ENCODE measurements around the gene CLCN2.

Gene CLCN2

GRCh38 chr3:184314363-184314699 is 47.1 kb downstream of the CLCN2 start, which contains the start of gene EIF4G1:
Gene EIF4G1, plus strand, starts transcription at chr3:184314606. Its CDS starts 1,191 bp downstream, at chr3:184315797.
- 0 to 1% methylated on average over 40 of the region's 40 CpGs for WGBS, 2 experiments
- no peaks in the 10 kb centered on the region for H3K4me1 ChIP-seq (ENCODE audit: control insufficient read depth, insufficient read depth, low read length)

GRCh38 chr3:184311633-184312032 is 49.8 kb downstream of the CLCN2 start:
- Histone ChIP-seq H3K36me3 (ENCODE audit: control insufficient read depth, insufficient read depth, low read length) (peaks cover 24% of the 10 kb centered on the region), H3K27me3 (ENCODE audit: control insufficient read depth, insufficient read depth, low read length, poor library complexity, severe bottlenecking) (no peaks in the 10 kb centered on the region), H3K4me3 (ENCODE audit: insufficient read depth, low read depth, low read length) (no peak overlapping the region), H3K9me3 (ENCODE audit: control insufficient read depth, low read length) (no peaks in the 10 kb centered on the region), H3K27ac (ENCODE audit: insufficient read depth, low read depth, low read length, poor library complexity, severe bottlenecking) (no peak overlapping the region), H3K4me1 (ENCODE audit: control insufficient read depth, insufficient read depth, low read length) (no peaks in the 10 kb centered on the region)

More at GRCh38 chr3:184314363-184314699, 47.1 kb downstream of the CLCN2 start, which contains the start of gene EIF4G1:
- H3K4me3 ChIP-seq (ENCODE audit: insufficient read depth, low read depth, low read length): peak within 1 kb of the TSS; percentile 91
- H3K27ac ChIP-seq (ENCODE audit: insufficient read depth, low read depth, low read length, poor library complexity, severe bottlenecking): peak within 1 kb of the TSS; percentile 70
- H3K27me3 ChIP-seq (ENCODE audit: control insufficient read depth, insufficient read depth, low read length, poor library complexity, severe bottlenecking): no peaks in the 10 kb centered on the region
- peaks cover 5% of the 10 kb centered on the region for H3K36me3 ChIP-seq (ENCODE audit: control insufficient read depth, insufficient read depth, low read length)
- no peaks in the 10 kb centered on the region for H3K9me3 ChIP-seq (ENCODE audit: control insufficient read depth, low read length)

DNA sequence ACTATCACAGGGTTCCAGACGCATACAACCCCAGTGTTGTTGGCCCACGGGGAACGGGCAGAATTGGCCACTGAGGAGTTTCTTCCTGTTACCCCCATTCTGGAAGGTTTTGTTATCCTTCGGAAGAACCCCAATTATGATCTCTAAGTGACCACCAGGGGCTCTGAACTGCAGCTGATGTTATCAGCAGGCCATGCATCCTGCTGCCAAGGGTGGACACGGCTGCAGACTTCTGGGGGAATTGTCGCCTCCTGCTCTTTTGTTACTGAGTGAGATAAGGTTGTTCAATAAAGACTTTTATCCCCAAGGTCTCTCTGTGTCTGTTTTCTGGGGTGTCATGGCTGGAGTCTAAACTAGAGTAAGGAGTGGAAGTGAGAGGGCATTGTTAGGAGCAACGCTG is 52.7 kb downstream of the CLCN2 start:
- Histone ChIP-seq H3K9me3 (ENCODE audit: control insufficient read depth, low read length) (no peaks in the 10 kb centered on the region), H3K27me3 (ENCODE audit: control insufficient read depth, insufficient read depth, low read length, poor library complexity, severe bottlenecking) (no peaks in the 10 kb centered on the region), H3K36me3 (ENCODE audit: control insufficient read depth, insufficient read depth, low read length) (peaks cover 51% of the 10 kb centered on the region), H3K4me1 (ENCODE audit: control insufficient read depth, insufficient read depth, low read length) (no peaks in the 10 kb centered on the region), H3K4me3 (ENCODE audit: insufficient read depth, low read depth, low read length) (no peak overlapping the region), H3K27ac (ENCODE audit: insufficient read depth, low read depth, low read length, poor library complexity, severe bottlenecking) (no peak overlapping the region)
- WGBS, 2 experiments: 96 to 97% methylated on average over 7 of the region's 7 CpGs

DNA sequence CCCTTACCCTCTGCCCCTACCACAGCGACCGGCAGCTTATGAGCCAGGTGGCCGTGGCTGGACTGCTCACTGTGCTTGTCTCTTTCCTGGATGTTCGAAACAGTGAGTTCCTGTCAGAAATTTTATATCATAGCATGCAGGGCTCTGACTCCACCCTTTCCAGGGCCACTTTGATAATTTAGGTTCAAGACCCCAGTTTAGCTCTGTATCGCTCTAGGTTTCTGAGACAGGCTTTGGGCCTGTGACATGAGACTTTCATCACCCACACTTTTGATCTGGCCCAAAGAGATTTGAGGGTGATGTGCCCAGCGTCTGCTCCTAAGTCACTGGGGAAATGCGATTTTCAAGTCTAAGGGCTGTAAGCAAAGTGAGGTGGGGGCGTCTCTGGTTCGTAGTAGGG is 53.5 kb downstream of the CLCN2 start:
- Histone ChIP-seq H3K36me3 (ENCODE audit: control insufficient read depth, insufficient read depth, low read length) (peaks cover 59% of the 10 kb centered on the region), H3K4me3 (ENCODE audit: insufficient read depth, low read depth, low read length) (no peak overlapping the region), H3K27me3 (ENCODE audit: control insufficient read depth, insufficient read depth, low read length, poor library complexity, severe bottlenecking) (no peaks in the 10 kb centered on the region), H3K9me3 (ENCODE audit: control insufficient read depth, low read length) (no peaks in the 10 kb centered on the region), H3K4me1 (ENCODE audit: control insufficient read depth, insufficient read depth, low read length) (no peaks in the 10 kb centered on the region), H3K27ac (ENCODE audit: insufficient read depth, low read depth, low read length, poor library complexity, severe bottlenecking) (no peak overlapping the region)
- 95 to 98% methylated on average over 9 of the region's 9 CpGs for WGBS, 2 experiments

- Histone ChIP-seq H3K4me1 (ENCODE audit: control insufficient read depth, insufficient read depth, low read length) (no peaks in the 10 kb centered on the region), H3K36me3 (ENCODE audit: control insufficient read depth, insufficient read depth, low read length) (peaks cover 74% of the 10 kb centered on the region)
- 95 to 96% methylated on average over 4 of the region's 4 CpGs for WGBS, 2 experiments
Observed at GRCh38 chr3:184306341-184306972, 54.9 kb downstream of the CLCN2 start.

DNA sequence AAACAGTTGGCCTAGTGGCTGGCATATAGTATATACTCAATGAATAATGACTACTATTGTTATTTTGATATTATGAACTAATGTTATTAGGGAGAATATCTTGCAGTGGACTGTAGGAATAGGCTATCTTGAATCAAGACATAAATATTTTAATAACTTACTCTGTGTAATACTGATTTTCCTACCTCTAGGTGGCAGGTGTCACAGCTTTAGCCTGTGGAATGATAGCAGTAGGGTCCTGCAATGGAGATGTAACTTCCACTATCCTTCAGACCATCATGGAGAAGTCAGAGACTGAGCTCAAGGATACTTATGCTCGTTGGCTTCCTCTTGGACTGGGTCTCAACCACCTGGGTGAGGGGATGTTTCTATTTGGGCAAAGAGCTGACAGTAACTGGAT is 55.8 kb downstream of the CLCN2 start:
- WGBS, 2 experiments: 96 to 97% methylated on average over 1 of the region's 1 CpG
- Histone ChIP-seq H3K4me1 (ENCODE audit: control insufficient read depth, insufficient read depth, low read length) (no peaks in the 10 kb centered on the region), H3K27me3 (ENCODE audit: control insufficient read depth, insufficient read depth, low read length, poor library complexity, severe bottlenecking) (no peaks in the 10 kb centered on the region), H3K4me3 (ENCODE audit: insufficient read depth, low read depth, low read length) (no peak overlapping the region), H3K27ac (ENCODE audit: insufficient read depth, low read depth, low read length, poor library complexity, severe bottlenecking) (no peak overlapping the region), H3K9me3 (ENCODE audit: control insufficient read depth, low read length) (no peaks in the 10 kb centered on the region), H3K36me3 (ENCODE audit: control insufficient read depth, insufficient read depth, low read length) (peaks cover 82% of the 10 kb centered on the region)

More at GRCh38 chr3:184306341-184306972, 54.9 kb downstream of the CLCN2 start:
- Histone ChIP-seq H3K4me3 (ENCODE audit: insufficient read depth, low read depth, low read length) (no peak overlapping the region), H3K9me3 (ENCODE audit: control insufficient read depth, low read length) (no peaks in the 10 kb centered on the region), H3K27me3 (ENCODE audit: control insufficient read depth, insufficient read depth, low read length, poor library complexity, severe bottlenecking) (no peaks in the 10 kb centered on the region), H3K27ac (ENCODE audit: insufficient read depth, low read depth, low read length, poor library complexity, severe bottlenecking) (no peak overlapping the region)

DNA sequence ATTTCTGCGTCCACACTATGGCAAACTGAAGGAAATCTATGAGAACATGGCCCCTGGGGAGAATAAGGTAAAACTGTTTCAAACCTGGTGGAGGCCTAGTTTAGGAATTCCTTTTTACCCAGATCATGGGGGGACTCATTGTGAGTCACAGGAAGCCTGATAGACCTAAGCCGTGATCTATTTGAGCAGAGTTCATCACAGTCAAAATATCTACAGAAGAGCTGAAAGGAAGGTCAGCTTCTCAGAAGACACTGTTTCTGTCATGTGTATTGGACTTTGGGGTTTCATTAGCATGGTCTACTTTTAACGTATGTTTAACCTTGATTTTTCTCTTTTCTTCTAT is 61.1 kb downstream of the CLCN2 start:
- 91 to 93% methylated on average over 3 of the region's 3 CpGs for WGBS, 2 experiments
- H3K4me3 ChIP-seq (ENCODE audit: insufficient read depth, low read depth, low read length): peak overlapping the region; percentile 97
- H3K36me3 ChIP-seq (ENCODE audit: control insufficient read depth, insufficient read depth, low read length): peaks cover 52% of the 10 kb centered on the region
- H3K4me1 ChIP-seq (ENCODE audit: control insufficient read depth, insufficient read depth, low read length): peaks cover 5% of the 10 kb centered on the region
- no peaks in the 10 kb centered on the region for H3K27me3 ChIP-seq (ENCODE audit: control insufficient read depth, insufficient read depth, low read length, poor library complexity, severe bottlenecking)
- no peak overlapping the region for H3K27ac ChIP-seq (ENCODE audit: insufficient read depth, low read depth, low read length, poor library complexity, severe bottlenecking)
- no peaks in the 10 kb centered on the region for H3K9me3 ChIP-seq (ENCODE audit: control insufficient read depth, low read length)

GRCh38 chr3:184299488-184300377 is 61.7 kb downstream of the CLCN2 start:
- peak overlapping the region; percentile 97 for H3K4me3 ChIP-seq (ENCODE audit: insufficient read depth, low read depth, low read length)
- H3K4me1 ChIP-seq (ENCODE audit: control insufficient read depth, insufficient read depth, low read length): peaks cover 5% of the 10 kb centered on the region
- WGBS, 2 experiments: 18 to 20% methylated on average over 29 of the region's 29 CpGs
- H3K27ac ChIP-seq (ENCODE audit: insufficient read depth, low read depth, low read length, poor library complexity, severe bottlenecking): peak overlapping the region; percentile 17
- peaks cover 46% of the 10 kb centered on the region for H3K36me3 ChIP-seq (ENCODE audit: control insufficient read depth, insufficient read depth, low read length)
- peaks cover 2% of the 10 kb centered on the region for H3K27me3 ChIP-seq (ENCODE audit: control insufficient read depth, insufficient read depth, low read length, poor library complexity, severe bottlenecking)
- no peaks in the 10 kb centered on the region for H3K9me3 ChIP-seq (ENCODE audit: control insufficient read depth, low read length)

DNA sequence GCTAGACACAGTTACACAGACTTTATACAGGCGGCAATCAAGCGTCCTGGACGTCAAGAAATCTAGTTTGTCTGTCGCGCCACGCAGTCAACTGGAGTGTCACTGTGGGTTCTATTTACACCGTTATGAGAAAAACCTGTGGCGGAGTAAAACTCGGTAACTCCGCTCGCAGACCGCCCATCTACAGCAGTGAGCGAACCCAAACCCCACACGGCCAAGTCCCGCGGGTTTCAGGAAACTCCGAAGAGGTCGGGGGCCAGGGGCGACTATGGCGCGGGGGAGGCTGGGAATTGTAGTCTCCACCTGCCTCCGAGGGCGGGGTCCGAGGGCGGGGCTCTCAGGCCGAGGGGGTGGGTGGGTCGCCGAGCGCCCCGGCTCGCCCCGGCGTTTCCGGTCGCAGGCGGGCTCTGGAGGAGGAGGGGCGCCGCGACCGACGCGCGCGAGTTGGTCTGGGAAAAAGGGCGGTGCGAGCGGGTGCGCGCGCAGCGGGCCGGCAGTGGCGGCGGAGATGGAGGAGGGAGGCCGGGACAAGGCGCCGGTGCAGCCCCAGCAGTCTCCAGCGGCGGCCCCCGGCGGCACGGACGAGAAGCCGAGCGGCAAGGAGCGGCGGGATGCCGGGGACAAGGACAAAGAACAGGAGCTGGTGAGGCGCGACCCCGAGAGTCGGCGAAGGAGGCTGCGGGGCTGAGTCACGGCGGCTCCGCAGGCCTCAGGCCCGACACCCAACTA is 62.5 kb downstream of the CLCN2 start, which contains the start of gene PSMD2:
Gene PSMD2, plus strand, starts transcription at position 483 of the 729 bp plus-strand sequence. Its CDS starts 26 bp downstream, at position 509.
- peak within 1 kb of the TSS; percentile 17 for H3K27ac ChIP-seq (ENCODE audit: insufficient read depth, low read depth, low read length, poor library complexity, severe bottlenecking)

DNA sequence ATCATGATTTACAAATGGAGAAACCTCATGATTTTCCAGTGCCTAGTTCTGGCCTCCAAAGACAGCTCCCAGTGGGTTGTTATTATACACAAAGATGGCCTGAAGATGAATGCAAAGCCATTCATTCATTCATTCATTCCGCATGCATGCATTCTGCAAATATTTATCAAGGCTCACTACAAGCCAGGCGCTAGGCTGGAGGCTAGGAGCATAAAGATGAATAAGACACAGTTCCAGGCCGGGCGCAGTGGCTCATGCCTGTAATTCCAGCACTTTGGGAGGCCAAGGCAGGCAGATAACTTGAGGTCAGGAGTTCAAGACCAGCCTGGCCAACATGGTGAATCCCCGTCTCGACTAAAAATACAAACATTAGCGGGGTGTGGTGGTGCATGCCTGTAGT is 64.8 kb downstream of the CLCN2 start:
- Histone ChIP-seq H3K9me3 (ENCODE audit: control insufficient read depth, low read length) (no peaks in the 10 kb centered on the region), H3K36me3 (ENCODE audit: control insufficient read depth, insufficient read depth, low read length) (peaks cover 14% of the 10 kb centered on the region), H3K4me1 (ENCODE audit: control insufficient read depth, insufficient read depth, low read length) (peaks cover 5% of the 10 kb centered on the region), H3K4me3 (ENCODE audit: insufficient read depth, low read depth, low read length) (no peak overlapping the region), H3K27me3 (ENCODE audit: control insufficient read depth, insufficient read depth, low read length, poor library complexity, severe bottlenecking) (peaks cover 3% of the 10 kb centered on the region), H3K27ac (ENCODE audit: insufficient read depth, low read depth, low read length, poor library complexity, severe bottlenecking) (no peak overlapping the region)
- 76 to 80% methylated on average over 7 of the region's 7 CpGs for WGBS, 2 experiments

More for the DNA sequence above, 62.5 kb downstream of the CLCN2 start, which contains the start of gene PSMD2:
- H3K4me3 ChIP-seq (ENCODE audit: insufficient read depth, low read depth, low read length): peak within 1 kb of the TSS; percentile 97
- peaks cover 5% of the 10 kb centered on the region for H3K4me1 ChIP-seq (ENCODE audit: control insufficient read depth, insufficient read depth, low read length)
- H3K27me3 ChIP-seq (ENCODE audit: control insufficient read depth, insufficient read depth, low read length, poor library complexity, severe bottlenecking): peaks cover 3% of the 10 kb centered on the region
- WGBS, 2 experiments: 1% methylated on average over 78 of the region's 78 CpGs
- peaks cover 37% of the 10 kb centered on the region for H3K36me3 ChIP-seq (ENCODE audit: control insufficient read depth, insufficient read depth, low read length)
- H3K9me3 ChIP-seq (ENCODE audit: control insufficient read depth, low read length): no peaks in the 10 kb centered on the region

Measured in ectodermal cell (in vitro differentiated cells).